Neural crest cell (in vitro differentiated cells): Measurements from ENCODE around the gene ACY1. TPM values are rescaled to one million over a fixed set of nuclear protein-coding genes. Genes with fewer than 3 reads are reported as not detected.

Experiments used
- DNase-seq: peaks from one replicate; pipeline ENCODE4 v3.0.0; 2021; ENCODE audit warnings: low read depth, mixed read lengths, low spot score
- H3K27ac Mint-ChIP-seq: one replicate; pipeline ENCODE4 v1.8.0; 2021; ENCODE audit warnings: mild to moderate bottlenecking, mixed read lengths; ENCODE audit not compliant: unreplicated experiment
- H3K27me3 Mint-ChIP-seq: 2 replicates; pipeline ENCODE4 v1.8.0; 2021; ENCODE audit warnings: low read depth, mild to moderate bottlenecking, mixed read lengths
- H3K36me3 Mint-ChIP-seq: 2 replicates; pipeline ENCODE4 v1.8.0; 2021; ENCODE audit warnings: low read depth, mild to moderate bottlenecking, mixed read lengths
- H3K4me1 Mint-ChIP-seq: 2 replicates; pipeline ENCODE4 v1.8.0; 2021; ENCODE audit warnings: mixed read lengths
- H3K4me3 Mint-ChIP-seq: one replicate; pipeline ENCODE4 v1.8.0; 2021; ENCODE audit warnings: mild to moderate bottlenecking, mixed read lengths
- H3K9me3 Mint-ChIP-seq: 2 replicates; pipeline ENCODE4 v1.8.0; 2021; ENCODE audit warnings: mixed read lengths
- total RNA-seq: library from RNA; stranded (reverse); gene quantifications from 2 replicates; pipeline ENCODE4 v1.2.1, GENCODE V29; 2021
- TF ChIP-seq, protein P1 (sequence below): fragments of 200-600 bp; sonication (generic); conservative IDR thresholded peaks from 2 replicates; pipeline ENCODE4 v1.5.0; 2021; ENCODE audit warnings: antibody characterized with exemption, mild to moderate bottlenecking

ACY1 gene
- total RNA-seq, 1 donor from 2014 or later: 32.5 TPM

DNA sequence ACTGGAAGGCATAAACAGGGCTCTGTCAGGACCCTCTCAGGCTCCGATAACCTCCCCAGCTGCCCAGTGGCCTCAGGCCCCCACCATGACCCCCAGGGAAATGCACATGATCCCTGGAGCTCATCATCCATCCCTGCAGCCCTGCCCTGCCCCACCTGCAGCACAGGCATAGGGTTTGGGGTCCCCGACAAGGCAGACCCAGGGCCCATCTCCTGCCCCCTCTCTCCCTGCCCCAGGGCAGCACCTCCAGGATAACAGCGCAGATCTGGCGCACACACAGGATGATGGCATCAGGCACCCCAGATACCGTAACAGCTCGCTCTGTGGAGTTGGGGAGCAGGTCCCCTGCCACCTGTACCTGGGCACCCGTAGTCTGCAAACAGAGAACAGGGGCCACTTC lies 23.7 kb upstream of the ACY1 start:
- H3K4me3 Mint-ChIP-seq: no peak overlapping the region
- no peaks in the 10 kb centered on the region for H3K9me3 Mint-ChIP-seq
- H3K27me3 Mint-ChIP-seq: peaks cover 10% of the 10 kb centered on the region
- TF ChIP-seq, protein P1, sequence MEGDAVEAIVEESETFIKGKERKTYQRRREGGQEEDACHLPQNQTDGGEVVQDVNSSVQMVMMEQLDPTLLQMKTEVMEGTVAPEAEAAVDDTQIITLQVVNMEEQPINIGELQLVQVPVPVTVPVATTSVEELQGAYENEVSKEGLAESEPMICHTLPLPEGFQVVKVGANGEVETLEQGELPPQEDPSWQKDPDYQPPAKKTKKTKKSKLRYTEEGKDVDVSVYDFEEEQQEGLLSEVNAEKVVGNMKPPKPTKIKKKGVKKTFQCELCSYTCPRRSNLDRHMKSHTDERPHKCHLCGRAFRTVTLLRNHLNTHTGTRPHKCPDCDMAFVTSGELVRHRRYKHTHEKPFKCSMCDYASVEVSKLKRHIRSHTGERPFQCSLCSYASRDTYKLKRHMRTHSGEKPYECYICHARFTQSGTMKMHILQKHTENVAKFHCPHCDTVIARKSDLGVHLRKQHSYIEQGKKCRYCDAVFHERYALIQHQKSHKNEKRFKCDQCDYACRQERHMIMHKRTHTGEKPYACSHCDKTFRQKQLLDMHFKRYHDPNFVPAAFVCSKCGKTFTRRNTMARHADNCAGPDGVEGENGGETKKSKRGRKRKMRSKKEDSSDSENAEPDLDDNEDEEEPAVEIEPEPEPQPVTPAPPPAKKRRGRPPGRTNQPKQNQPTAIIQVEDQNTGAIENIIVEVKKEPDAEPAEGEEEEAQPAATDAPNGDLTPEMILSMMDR: no peak
- DNase-seq: no peak
- H3K36me3 Mint-ChIP-seq: peaks cover 4% of the 10 kb centered on the region
- H3K27ac Mint-ChIP-seq: no peak overlapping the region
- H3K4me1 Mint-ChIP-seq: peaks cover 28% of the 10 kb centered on the region

DNA sequence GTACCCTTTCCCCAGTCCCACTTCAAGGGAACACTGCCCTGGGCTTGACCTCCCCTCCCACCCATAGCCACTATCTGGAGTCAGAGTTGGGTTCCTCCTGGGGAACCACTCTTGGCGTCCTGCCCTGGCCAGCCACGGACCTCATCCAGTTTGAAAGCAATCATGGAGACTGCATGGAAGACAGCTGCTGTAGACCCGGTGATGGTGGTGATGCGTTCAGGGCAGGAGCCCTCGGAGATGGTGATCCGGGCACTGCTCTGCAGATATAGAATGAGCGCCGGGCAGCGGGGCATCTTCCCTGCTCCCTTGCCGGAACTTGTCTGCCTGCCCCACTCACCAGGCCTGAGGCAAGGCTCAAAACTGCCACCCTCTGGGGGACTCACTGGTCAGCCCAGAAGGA lies 22.9 kb upstream of the ACY1 start:
- Mint-ChIP-seq H3K27me3 (peaks cover 5% of the 10 kb centered on the region), H3K4me1 (peaks cover 35% of the 10 kb centered on the region), H3K9me3 (no peaks in the 10 kb centered on the region), H3K4me3 (no peak overlapping the region), H3K27ac (no peak overlapping the region), H3K36me3 (peaks cover 4% of the 10 kb centered on the region)
- TF ChIP-seq, protein P1: no peak
- DNase-seq: no peak

DNA sequence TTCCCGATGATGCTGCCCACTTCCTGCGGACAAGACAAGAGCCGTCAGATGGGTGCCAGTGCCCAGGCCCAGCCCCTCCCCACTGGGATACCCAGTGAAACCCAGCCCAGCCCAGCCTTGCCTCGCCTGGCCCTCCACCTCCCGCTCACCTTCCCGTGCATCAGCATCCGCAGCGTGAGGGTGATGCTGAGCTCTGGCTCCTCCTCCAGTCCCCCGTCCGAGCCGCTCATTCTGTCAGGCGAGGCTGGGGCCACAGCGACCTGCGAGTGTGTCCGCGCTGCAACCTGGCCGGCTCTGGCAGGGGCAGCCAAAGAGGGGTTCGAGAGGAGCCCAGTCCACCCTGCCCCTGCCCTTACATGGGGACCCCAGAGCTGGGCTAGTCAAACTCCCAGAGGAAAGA lies 22.3 kb upstream of the ACY1 start:
- Mint-ChIP-seq H3K36me3 (peaks cover 4% of the 10 kb centered on the region), H3K27ac (peak overlapping the region; percentile 44), H3K27me3 (peaks cover 5% of the 10 kb centered on the region), H3K9me3 (no peaks in the 10 kb centered on the region), H3K4me1 (peaks cover 41% of the 10 kb centered on the region), H3K4me3 (peak overlapping the region; percentile 71)
- no peak for DNase-seq
- TF ChIP-seq, protein P1: no peak

DNA sequence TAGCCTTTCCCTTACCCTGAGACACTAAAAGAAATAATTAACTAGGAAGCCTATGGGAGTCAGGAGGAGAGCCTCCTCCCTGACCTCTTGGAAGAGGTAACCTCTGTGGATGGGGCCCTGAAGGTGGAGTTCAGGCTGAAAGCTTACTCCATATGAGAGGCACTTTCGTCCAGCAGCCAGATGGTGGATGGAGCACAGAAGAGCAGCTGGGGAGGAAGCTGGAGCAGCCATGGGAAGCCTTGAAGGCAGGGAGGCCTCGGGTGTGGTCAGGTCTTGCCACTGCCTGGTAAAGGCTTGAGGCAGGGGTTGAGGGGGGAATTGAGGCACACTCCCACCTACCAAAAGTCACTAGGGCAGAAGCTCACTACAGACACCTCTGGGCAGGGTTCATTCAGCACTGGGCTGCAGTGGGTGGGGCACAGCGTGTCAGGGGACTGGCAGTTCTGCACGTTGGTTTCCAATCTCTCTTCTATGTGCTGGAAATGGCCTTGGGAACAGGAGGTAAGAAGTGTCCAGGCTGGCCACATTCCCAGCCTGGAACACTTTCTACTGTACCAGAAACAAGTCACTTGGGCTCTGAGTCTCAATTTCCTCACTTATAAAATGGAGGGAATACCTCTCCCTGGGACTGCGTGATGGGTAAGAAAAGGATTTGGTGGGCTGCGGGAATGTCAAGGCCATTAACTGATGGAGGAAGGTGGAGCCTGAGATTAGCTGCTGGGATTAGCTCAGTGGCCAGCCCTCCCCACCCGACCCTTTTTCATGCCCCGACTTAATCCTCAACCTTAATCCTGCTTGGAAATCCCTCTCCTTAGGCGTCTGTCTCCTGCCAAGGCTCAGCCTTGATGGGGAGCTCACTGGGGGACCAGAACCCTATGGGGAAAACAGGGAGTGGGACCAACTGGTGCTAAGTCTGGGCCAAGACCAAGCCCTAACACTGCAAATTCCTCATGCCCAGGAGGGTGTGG lies 21.4 kb upstream of the ACY1 start:
- Mint-ChIP-seq H3K9me3 (no peaks in the 10 kb centered on the region), H3K36me3 (peaks cover 4% of the 10 kb centered on the region)

DNA sequence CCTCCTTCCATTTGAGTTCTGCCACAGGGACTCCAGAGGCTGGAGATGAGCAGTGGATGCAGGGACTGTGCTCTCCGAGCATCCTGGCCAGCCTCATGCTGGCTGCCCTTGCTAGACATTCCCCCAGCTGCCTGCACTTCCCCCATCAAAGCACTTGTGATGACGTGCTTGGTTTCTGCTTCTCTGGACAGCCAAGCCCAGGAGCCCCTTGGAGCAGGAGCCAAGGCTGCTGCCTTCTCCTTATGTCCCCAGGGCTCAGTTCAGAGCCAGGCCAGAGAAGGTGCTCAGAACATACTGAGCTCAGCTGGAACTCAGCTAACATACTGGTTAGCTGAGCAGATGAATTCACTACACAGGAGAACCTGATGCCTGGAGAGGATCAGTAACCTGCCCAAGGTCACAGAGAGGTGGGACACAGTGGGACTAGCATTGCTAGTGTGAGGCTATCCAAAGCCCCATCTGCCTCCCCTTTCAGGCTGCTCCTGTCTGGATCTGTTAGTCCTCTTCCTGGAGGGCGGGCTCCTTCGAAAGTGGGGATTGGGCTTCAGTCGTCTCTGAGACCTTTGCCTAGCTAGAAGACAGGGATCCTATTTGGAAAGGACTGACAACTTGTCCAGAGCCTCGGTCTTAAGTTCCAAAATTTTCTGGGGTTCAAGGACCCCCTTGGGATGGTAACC lies 20.3 kb upstream of the ACY1 start:
- H3K36me3 Mint-ChIP-seq: peaks cover 4% of the 10 kb centered on the region
- peaks cover 51% of the 10 kb centered on the region for H3K4me1 Mint-ChIP-seq
- DNase-seq: no peak
- H3K27ac Mint-ChIP-seq: no peak overlapping the region
- no peaks in the 10 kb centered on the region for H3K27me3 Mint-ChIP-seq
- H3K9me3 Mint-ChIP-seq: no peaks in the 10 kb centered on the region
- TF ChIP-seq, protein P1: no peak
- H3K4me3 Mint-ChIP-seq: no peak overlapping the region

More for the DNA sequence above, 21.4 kb upstream of the ACY1 start:
- H3K27me3 Mint-ChIP-seq: peaks cover under 1% of the 10 kb centered on the region
- H3K4me3 Mint-ChIP-seq: peak overlapping the region; percentile 71
- TF ChIP-seq, protein P1: no peak
- no peak for DNase-seq
- H3K4me1 Mint-ChIP-seq: peaks cover 49% of the 10 kb centered on the region
- peak overlapping the region; percentile 44 for H3K27ac Mint-ChIP-seq
